SU-DHL-6 (cell line): ENCODE results near the gene POLRMT.

Source experiments
- H2AFZ ChIP-seq: fragments of 200-600 bp; sonication (generic); 2 replicates; pipeline ENCODE4 v1.6.1; 2014; ENCODE audit warnings: low read depth, mild to moderate bottlenecking, moderate library complexity, mixed read lengths, antibody characterized with exemption, low read length; ENCODE audit not compliant: severe bottlenecking
- H3F3A ChIP-seq: fragments of 200-600 bp; shearing (Covaris generic); 2 replicates; pipeline ENCODE4 v1.6.0; 2016; ENCODE audit warnings: antibody characterized with exemption, mild to moderate bottlenecking; ENCODE audit not compliant: insufficient read depth
- H3K27ac ChIP-seq: fragments of 200-600 bp; sonication (generic); 2 replicates; pipeline ENCODE4 v1.5.1; 2016; ENCODE audit warnings: low read depth, mild to moderate bottlenecking, low read length, moderate library complexity, mixed read lengths
- H3K27me3 ChIP-seq: fragments of 200-600 bp; sonication (generic), shearing (Covaris generic); 2 replicates; pipeline ENCODE4 v1.6.0; 2014; ENCODE audit warnings: mild to moderate bottlenecking, low read length
- H3K36me3 ChIP-seq: fragments of 200-600 bp; sonication (generic); 2 replicates; pipeline ENCODE4 v1.6.1; 2014; ENCODE audit warnings: mild to moderate bottlenecking, low read length, mixed read lengths
- H3K4me2 ChIP-seq: fragments of 300-600, 200-600 bp; shearing (Covaris generic), sonication (generic); 2 replicates; pipeline ENCODE4 v1.6.0; 2014; ENCODE audit warnings: low read length, low read depth, mild to moderate bottlenecking; ENCODE audit not compliant: poor library complexity, severe bottlenecking
- H3K4me3 ChIP-seq: fragments of 200-600 bp; sonication (generic); 2 replicates; pipeline ENCODE4 v1.5.1; 2014; ENCODE audit warnings: antibody characterized with exemption, low read length, mild to moderate bottlenecking, mixed read lengths; ENCODE audit not compliant: insufficient read depth, poor library complexity, severe bottlenecking
- H3K79me2 ChIP-seq: fragments of 200-600 bp; sonication (generic); 2 replicates; pipeline ENCODE4 v1.6.1; 2014; ENCODE audit warnings: mild to moderate bottlenecking, low read length, moderate library complexity; ENCODE audit not compliant: insufficient read depth
- H3K9ac ChIP-seq: fragments of 200-600 bp; sonication (generic); 2 replicates; pipeline ENCODE4 v1.7.0; 2014; ENCODE audit warnings: mild to moderate bottlenecking, low read length
- H3K9me2 ChIP-seq: fragments of 200-600 bp; sonication (generic); replicated peaks from 2 replicates; pipeline ENCODE4 v1.6.1; 2014; ENCODE audit warnings: low read length; ENCODE audit not compliant: insufficient read depth
- H3K9me3 ChIP-seq: fragments of 200-600 bp; sonication (generic); 2 replicates; pipeline ENCODE4 v1.6.1; 2014; ENCODE audit warnings: low read length, mixed read lengths; ENCODE audit not compliant: insufficient read depth
- H4K20me1 ChIP-seq: fragments of 200-600 bp; sonication (generic); 2 replicates; pipeline ENCODE4 v1.6.1; 2014; ENCODE audit warnings: low read depth, mild to moderate bottlenecking, antibody characterized with exemption, low read length, moderate library complexity, mixed read lengths
- CTCF ChIP-seq: fragments of 200-600 bp; sonication (generic); IDR thresholded peaks from one replicate; pipeline ENCODE4 v1.5.1; 2017; ENCODE audit warnings: antibody characterized with exemption, mild to moderate bottlenecking, low read length, moderate library complexity; ENCODE audit not compliant: insufficient read depth, poor library complexity, severe bottlenecking
- EZH2phosphoT487 ChIP-seq: fragments of 200-600 bp; sonication (generic), shearing (Covaris generic); conservative IDR thresholded peaks from 2 replicates; pipeline ENCODE4 v1.6.1; 2018; ENCODE audit warnings: mild to moderate bottlenecking, antibody characterized with exemption, low read length, moderate library complexity, mixed read lengths

POLRMT gene

GRCh38 chr19:647566-648284, 14.4 kb upstream of the POLRMT start:
- Histone ChIP-seq H3K36me3 (no peaks in the 10 kb centered on the region), H2AFZ (no peak overlapping the region), H3K4me3 (no peak overlapping the region), H3F3A (no peaks in the 10 kb centered on the region), H3K4me2 (no peak overlapping the region), H3K79me2 (peaks cover 7% of the 10 kb centered on the region; the same call in 1 of the 2 replicates), H4K20me1 (no peaks in the 10 kb centered on the region), H3K9me2 (no peaks in the 10 kb centered on the region), H3K9me3 (no peaks in the 10 kb centered on the region), H3K27me3 (no peaks in the 10 kb centered on the region), H3K9ac (no peak overlapping the region), H3K27ac (no peak overlapping the region)
- TF ChIP-seq CTCF (no peak), EZH2phosphoT487 (no peak)

GRCh38 chr19:646779-647565, 13.6 kb upstream of the POLRMT start:
- H3K27me3 ChIP-seq = no peaks in the 10 kb centered on the region
- H3K9me3 ChIP-seq = no peaks in the 10 kb centered on the region
- TF ChIP-seq EZH2phosphoT487 (no peak), CTCF (no peak)
- no peak overlapping the region for H3K27ac ChIP-seq
- H3K79me2 ChIP-seq = no peaks in the 10 kb centered on the region
- H3K9ac ChIP-seq = no peak overlapping the region
- H2AFZ ChIP-seq = no peak overlapping the region
- no peaks in the 10 kb centered on the region for H4K20me1 ChIP-seq
- H3F3A ChIP-seq = no peaks in the 10 kb centered on the region
- H3K36me3 ChIP-seq = no peaks in the 10 kb centered on the region
- H3K4me2 ChIP-seq = no peak overlapping the region
- no peak overlapping the region for H3K4me3 ChIP-seq
- no peaks in the 10 kb centered on the region for H3K9me2 ChIP-seq

- Histone ChIP-seq H3K27ac (no peak overlapping the region), H3K9me3 (no peaks in the 10 kb centered on the region), H3F3A (no peaks in the 10 kb centered on the region), H3K9ac (no peak overlapping the region), H2AFZ (no peak overlapping the region), H4K20me1 (no peaks in the 10 kb centered on the region), H3K36me3 (no peaks in the 10 kb centered on the region), H3K4me2 (no peak overlapping the region), H3K9me2 (no peaks in the 10 kb centered on the region), H3K79me2 (no peaks in the 10 kb centered on the region), H3K27me3 (no peaks in the 10 kb centered on the region), H3K4me3 (no peak overlapping the region)
- TF ChIP-seq EZH2phosphoT487 (no peak), CTCF (no peak)
Measured at GRCh38 chr19:645912-646778, 12.8 kb upstream of the POLRMT start.
